CD4-positive, alpha-beta T cell treated with Interleukin-2 at 100 ng/mL for 4 hours (primary cell): ENCODE measurements around the gene UPP1.
"Not testable (repeated sequence)": the region's sequence is repeated elsewhere in the genome, so short reads cannot be mapped to it uniquely, and the experiment has no call there.

Source experiments
- DNase-seq: peaks from one replicate; pipeline ENCODE4 v3.0.0-alpha.2; 2020; ENCODE audit warnings: low spot score

Gene UPP1

DNA sequence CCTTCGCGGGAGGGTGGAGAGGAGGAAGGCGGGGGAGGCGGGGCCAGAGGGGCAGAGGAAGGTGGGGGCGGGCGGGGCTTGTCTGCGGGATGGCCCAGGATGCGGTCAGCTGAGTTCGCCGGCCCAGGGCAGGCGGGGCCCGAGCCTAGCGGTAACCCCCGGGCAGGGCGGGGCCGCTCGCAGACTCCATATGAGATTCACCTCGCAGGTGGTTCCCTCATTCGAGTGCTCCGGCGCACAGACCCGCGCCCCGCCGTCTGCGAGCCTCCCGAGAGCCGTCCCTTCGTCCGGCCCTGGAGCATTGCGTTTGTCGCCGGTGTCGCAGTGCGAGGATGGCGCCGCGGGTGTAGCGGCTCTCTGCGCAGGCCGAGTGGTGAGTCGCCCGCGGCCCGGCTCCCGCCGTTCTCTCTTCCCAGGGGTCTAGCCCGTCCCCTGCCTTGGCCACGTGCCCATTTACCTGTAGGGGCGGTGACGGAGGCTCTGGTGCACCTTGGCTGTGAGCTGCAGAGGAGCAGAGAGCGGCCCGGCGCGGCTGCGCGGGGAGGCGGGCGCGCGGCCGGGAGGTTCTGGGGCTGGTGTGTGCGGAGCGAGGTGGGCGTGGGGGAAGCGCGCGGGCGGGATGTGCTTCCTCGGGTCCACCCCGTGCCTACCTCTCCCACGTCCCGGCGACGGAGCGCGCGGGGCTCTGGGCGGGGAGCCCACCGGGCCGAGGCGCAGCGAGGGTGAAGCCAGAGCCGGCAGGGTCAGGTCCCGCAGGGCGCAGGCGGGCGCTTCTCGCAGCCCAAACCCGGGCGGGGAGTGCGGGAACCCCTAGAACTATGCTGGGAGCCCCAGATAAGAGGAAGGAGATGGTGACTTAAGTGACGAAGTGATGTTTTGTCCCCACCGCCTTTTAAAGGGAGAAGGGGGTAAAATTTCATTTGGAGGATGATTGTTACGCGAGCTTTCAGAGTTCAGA lies at the start of gene UPP1:
Gene UPP1 (plus strand): TSS at position 220 of the 958 bp plus-strand sequence. CDS start 5,519 bp downstream, outside the sequence.
- DNase-seq = peak; percentile 96

DNA sequence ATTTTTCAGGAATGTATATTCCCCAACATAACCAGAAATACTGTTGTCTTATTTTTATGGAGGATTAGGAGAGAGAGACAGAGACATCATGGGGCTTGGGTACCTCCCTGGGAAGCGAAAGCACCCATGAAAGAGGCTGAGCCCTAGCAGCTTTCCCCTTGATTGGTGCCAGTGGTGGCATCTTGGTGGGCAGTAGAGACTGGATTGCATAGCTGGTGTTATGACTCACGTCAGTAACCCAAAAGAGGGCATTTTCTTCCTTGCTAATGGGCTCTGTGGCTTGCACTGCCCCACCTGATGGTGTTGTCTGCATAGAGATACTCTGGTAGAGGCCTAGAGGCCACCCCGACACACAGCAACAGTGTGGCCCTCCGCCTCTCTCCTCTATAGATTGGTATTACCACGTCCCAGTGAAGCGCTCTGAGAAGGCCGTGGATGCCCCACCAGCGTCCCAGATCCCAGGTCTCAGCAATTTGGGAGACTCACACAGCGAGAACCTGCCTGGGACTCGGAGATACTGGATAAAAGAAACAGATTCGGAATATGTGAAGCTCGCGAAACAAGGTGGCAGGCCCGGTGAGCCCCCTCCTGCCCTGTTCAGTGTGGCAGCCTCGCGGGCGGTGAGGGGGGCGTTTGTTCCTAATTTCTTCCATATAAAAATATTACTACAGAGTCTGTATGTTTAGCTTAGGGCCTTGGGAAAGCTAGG lies 48.0 kb upstream of the UPP1 start:
- DNase-seq = no peak

DNA sequence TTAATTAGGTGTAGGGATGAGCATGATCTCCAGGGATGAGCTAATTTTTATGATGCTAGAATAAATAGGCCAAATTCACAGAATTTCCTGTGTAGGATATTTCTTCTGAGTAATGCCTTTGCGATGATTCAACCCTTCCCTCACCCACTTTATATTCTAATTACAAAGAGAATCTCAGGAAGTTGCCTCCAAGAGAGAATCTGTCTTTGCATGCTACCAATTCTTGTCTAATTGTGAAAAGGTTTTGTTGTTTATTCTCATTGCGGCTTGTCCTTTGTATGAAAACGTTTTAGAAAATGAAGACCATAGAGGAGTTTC lies 47.5 kb upstream of the UPP1 start:
- peak; percentile 13 for DNase-seq

DNA sequence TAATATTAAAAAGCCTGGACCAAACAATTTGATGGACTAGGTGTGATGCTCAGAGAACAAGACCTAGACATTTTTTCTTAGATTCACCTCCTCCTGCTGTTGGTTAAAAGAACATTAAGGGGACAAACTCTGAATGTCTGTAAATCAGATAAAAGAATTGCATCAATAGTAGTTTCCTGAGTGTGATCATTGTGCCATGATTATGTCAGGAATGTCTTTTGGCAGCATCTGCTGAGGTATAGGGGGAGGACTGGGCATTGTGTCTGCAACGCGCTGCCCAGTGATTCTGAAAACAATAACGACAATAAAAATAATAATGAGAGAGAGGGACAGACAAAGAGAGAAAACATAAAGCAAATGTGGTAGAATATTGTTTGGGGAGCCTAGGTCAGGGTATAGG lies 46.8 kb upstream of the UPP1 start:
- DNase-seq = no peak

DNA sequence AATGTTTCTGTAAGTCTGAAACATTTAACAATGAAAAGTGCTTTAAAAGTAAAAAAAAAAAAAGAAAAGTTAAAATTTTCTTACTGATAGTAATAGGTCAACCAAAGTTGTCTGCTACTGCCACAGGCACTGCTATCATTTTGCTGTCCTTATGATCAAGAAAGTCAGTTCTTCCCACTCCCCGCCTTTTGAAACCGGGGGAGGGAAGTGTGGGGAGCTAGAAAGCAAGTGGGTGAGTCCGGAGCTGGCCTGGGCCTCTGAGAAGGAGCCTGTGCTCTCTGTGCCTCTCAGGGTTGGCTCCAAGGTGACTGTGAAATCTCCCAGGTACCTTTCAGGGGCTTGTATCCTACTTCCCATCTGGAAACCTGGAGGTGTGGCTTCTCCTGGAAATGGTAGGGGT lies 46.4 kb upstream of the UPP1 start:
- no peak for DNase-seq

DNA sequence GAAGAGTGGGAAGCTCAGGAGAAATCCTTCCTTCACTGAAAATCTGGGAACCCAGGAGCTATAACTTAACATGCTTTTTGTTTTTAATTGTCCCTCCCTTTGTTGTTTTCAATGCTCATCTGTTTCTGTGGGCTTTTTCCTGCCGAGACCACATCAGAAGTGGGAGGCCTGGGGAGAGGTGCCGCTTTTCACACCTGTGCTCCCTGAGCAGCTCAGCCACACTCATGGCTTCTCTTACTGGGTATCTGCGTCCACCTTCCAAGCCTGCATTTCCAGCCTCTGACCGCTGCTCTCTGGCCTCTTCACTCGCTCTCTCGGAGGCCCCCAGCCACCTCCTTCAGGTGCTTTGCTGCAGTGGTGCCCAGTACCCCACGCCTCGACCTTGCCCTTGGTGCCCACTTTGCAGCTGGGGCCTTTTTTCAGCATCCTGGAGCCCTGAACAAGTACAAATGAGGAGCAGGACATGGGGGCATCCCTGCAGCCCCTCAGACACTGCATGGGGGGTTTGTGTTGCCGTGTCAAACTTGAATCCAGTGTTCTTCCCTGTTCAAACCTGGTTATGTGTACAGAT lies 43.8 kb upstream of the UPP1 start:
- peak; percentile 14 for DNase-seq

DNA sequence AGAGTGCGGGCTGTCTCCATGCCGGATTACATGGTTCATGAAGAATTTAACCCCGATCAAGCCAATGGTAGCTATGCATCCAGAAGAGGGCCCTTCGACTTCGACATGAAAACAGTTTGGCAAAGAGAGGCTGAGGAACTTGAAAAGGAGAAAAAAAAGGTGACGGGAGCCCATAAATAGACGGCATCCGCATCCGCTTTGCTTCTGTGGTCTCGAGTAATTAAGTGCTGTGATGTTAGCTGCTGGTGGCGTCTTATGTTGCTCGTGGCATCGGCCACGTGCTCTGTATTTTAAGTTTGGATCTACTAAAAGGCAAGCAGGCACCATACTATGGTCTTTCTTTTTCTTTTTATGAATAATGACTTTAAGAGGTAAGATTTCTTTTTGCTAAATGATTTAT lies 42.6 kb upstream of the UPP1 start:
- DNase-seq = peak; percentile 22

DNA sequence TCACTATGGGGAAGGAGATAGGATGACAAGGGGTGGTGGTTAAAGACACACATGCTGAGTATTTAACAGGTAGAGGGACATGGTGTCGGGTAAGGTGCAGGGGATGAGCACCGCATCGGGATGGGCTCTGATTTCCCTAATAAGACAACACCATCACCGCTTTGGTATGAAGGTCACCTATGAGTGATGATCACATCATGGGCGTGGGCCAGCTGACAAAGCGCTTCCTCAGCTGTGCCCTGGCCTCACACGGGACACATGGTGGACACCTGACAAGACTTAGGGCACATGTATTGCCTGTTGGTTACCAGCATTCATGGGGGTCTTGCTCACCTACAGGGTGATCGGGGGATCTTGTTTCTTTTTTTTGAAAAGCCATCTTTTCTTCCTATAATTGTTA lies 41.0 kb upstream of the UPP1 start:
- DNase-seq = no peak

DNA sequence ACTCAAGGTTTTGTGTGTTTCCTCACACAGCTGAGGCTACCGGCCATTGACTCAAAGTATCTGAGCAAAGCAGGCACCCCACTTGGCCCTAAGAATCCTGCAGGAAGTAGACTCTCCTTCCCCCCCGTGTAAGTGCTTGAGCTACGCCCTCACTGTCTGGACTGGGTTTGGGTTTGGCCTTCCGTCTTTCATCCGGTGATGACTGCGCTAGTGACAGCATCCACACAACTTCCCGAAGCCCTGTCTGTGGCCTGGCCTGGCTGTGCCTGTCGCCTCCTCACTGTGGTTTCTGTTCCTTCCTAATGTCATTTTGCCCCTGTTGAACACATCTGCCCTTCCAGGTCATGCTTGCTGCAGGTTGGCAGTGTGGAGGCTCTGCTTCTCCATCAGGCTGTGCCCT lies 39.2 kb upstream of the UPP1 start:
- peak; percentile 19 for DNase-seq

DNA sequence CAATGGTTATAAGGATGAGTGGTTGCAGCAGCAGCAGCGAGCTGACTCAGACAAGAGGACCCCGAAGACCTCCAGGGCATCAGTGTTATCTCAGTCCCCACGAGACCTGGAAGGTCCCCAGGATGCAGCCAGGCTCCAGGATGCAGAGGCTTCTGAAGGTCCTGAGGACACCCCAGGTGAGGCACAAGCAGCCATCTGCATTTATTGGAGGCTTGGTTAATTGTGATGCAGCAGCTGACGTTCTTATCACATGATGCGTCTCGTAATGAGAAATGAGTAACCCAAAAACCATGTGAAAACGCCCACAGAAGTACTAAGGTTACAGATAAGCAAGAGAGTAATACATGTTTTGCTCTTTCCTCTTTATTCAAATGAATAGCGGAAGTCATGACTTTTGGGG lies 36.3 kb upstream of the UPP1 start:
- DNase-seq = peak; percentile 14

DNA sequence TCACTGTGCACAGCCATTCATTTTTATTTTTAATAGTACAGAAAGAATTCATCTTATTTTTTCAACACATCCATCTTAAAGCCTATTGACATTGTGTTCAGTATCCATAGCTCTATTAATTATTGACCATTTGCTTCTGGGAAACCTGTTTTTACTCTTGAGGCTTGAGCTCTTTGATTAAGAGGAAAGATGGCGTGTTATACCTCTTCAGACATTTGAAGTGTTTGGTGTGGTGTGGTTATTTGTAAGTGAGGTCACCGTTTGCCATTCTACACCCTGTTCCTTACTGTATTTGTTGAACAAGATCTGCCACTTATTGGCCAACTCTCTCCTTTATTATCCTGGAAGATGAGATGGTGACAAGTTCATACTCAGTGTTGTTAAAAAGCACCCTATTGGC lies 35.3 kb upstream of the UPP1 start:
- DNase-seq = no peak

DNA sequence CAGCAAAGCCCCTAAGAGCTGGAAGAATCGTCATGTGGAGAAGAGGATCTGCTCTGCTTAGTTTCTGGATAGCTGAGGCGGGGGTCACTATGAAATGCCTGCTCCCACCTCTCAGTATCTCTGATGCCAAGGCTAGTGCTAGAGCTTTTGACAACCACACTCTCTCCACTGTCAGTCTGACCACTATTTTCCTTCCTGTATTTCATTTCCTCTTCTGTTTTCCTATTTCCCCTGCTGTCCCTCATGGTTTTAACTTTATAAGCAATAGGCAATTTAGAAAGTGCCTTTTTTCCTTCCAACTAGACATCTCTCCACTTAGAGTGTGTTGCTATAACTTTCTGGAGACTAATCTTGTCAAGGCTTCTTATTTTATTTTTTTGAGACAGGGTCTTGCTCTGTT lies 30.1 kb upstream of the UPP1 start:
- no peak for DNase-seq

DNA sequence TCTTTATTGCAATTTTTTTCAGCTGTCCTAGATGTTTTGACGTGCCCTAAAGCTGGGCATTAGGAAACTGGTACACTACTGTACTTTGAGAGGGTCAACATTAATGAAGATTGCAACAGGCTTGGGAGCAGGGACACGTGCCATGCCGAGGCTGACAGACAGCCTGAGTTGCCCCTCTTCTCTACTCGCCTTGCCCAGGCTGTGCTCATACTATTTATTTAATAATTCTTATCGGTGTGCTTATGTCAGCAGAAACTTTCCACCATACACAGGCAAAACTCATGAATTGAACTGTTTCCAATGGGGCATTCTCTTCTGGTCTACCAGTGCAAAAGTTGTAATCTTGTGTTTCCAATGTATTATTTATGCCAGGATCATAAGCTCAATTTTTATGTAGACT lies 29.4 kb upstream of the UPP1 start:
- no peak for DNase-seq

DNA sequence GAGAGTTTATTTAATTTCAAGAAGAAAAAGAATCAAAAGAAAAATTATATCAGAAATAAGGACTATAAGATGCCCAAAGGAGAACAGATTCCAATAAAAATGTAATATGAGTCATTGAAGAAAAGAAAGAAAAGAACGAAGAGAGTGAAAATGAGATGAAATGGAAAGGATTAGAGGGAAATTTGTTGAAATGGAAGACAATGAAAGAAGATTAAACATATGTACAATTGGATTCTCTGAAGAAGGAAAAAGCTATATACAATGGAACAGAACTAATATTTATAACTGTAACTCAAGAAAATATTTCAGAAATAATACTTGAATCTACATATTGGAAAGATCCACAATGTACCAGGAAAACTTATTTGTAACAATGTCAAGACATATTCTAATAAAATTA lies 25.1 kb upstream of the UPP1 start:
- DNase-seq = no peak

DNA sequence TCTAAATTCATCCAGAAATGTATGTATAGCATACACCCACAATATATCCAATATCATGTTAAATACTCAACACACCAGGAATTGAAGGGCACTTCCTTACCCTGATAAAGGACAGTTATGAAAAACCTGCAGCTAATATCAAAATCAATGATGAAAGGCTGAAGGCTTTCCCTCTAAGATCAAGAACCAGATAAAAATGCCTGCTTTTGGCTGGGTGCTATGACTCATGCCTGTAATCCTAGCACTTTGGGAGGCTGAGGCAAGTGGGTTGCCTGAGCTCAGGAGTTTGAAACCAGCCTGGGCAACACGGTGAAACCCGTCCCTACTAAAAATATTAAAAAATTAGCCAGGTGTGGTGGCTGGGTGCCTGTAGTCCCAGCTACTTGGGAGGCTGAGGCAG lies 21.6 kb upstream of the UPP1 start:
- DNase-seq = no peak

DNA sequence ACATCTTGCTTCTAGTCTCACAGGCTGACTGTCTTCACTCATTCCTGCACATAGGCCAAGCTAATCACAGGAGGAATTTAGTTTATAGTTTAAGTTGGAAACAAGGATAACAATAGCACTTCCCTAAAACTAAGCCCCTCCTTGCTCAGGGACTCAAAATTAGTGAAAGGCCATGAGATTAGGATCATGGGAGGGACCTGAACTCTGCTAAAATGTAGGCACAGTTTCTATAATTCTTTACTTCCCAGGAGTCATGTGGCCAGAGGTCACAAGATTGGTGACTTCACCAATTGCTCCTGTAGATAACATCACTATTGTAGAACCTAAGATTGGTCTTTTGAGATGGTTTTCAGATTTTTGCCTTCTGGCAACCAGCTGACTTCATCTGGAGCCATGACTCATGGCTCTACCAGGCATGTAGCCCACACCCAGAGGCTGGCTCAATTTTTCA lies 14.8 kb upstream of the UPP1 start:
- no peak for DNase-seq

DNA sequence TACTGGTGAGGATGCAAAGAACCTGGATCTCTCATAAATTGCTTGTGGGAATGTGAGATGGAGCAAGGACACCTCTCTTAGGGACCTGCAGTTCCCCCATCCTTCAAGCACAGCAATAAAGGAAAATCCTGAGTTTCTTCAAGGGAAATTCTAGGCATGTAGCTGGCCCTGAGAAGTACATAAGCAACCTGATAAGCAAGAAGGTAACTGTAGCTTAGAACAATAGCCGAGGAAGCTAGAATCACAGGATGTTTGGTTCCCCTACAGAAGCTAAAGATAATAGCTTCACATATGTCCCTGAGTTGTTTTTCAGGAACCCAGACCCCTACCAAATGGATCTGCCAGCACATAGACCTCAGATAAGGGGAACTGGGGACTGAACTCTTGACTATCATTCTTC lies 11.6 kb upstream of the UPP1 start:
- no peak for DNase-seq

DNA sequence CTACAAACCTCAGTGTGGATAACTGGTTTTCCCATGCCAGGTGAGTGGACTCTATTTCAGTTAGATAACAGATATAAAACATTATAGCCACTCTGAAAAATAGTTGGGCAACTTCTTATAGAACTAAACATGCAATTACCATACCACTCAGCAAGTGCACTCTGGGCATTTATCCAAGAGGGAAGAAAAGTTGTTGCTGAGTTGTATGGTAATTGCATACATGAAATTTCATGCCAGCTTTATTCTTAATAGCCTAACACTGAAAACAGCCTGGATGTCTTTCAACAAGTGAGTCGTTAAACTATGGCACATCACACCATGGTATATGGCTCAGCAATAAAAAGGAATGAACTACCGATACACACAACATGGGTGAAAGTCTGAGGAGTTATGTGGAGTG lies 10.6 kb upstream of the UPP1 start:
- DNase-seq = no peak

DNA sequence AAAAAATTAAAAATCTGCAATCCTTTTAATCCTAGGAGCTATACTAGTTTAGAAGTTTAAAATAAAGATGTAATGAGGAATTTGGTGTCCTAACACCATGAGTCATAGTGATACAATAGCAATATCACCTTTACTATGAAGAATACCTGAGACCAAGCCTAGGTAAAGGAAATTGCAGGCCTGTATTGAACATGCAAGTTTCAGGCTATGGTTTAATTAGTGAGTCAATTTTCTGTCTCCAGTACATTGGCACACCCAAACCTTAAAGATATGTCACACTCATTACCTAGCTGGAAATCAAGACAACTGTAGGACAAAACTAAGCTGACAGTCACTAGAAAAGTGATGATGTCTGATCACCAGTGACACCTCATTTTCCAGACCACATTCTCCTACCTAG lies 6.7 kb upstream of the UPP1 start:
- not testable (repeated sequence) for DNase-seq

DNA sequence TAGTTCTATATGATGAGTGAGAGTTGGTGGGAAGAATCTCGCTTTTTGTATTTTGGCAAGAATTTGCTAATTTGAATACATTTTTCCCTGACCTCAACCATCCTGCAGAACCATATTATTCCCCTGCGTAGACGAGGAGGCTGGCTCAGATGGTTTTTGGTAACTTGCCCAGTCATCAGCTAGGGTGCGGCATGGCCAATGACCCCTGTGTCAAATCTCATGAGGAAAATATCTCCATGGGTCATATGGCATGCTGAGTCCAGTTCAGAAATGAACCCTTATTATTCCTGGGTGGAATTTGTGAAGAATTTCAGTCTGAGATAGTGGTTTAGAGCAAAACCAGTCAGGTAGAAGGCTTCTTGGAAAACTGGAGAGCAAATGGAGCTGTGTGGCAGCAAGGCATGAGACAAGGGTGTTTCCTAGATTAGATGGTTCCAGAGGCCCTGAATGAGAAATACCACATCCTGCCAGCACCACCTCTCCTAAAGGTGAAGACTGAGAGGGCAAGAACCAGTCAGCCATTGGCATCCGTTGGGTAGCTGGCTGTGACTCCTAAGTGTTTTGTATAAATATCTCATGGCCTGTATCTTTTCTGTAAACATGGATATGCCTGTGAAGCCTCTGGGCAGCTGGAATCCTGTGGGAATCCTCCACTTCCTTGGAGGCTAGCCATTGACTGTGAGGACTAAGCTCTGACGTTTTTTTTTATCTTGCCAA lies 5.8 kb upstream of the UPP1 start:
- peak; percentile 45 for DNase-seq

DNA sequence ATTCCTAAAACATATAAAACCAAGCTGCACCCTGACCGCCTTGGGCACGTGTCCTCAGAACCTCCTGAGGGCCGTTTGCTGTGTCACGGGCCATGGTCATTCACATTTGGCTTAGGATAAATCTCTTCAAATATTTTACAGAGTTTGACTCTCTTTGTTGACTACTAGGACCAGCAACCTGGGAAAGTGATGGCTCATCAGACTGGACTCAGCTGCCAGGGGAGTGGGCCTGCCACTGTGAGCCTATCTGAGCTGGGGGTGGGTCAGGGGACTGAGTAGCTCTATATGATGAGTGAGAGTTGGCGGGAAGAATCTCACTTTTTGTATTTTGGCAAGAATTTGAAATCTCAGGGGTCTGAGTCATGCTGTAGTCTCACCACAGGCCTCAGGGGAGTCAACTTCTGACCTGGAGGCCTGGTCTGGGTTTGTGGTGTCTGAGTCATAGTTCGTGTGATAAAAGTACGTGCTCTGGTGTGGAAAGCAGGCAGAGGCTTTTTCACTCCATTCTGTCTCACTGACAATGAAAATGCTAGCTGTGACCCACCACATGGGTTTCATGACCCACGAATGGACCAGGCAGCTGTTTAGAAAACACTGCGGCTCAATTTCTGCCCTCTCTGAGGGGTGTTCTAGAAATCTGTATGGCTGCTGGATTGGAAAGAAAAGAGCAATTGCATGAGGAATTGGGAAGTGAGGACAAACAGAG lies 4.2 kb upstream of the UPP1 start:
- DNase-seq = peak; percentile 90

DNA sequence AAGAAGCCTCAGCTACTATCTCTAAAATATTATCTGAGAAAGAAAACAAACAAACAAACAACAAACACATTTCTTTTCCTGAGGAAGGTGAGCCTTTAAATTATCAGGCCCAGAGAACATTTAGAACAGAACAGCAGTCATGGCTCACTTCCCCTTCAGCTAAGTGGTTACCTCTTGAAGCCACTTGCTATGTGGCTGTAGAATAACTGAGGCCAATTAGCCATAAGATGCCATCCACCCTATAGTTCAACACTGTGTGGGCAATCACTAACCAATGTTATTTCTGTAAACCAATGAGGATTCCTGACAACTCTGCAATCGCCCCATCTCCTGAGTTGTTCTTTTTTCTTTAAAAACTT lies 3.7 kb upstream of the UPP1 start:
- no peak for DNase-seq
